ENCODE results near the gene RANBP1. TPM values are rescaled to one million over a fixed set of nuclear protein-coding genes. Genes with fewer than 3 reads are reported as not detected.

RANBP1 gene
- total RNA-seq, 3 donors from 2014 or later = 58.4 to 102 (median 66.0) TPM

GRCh38 chr22:20166703-20167102 lies 50.8 kb downstream of the RANBP1 start:
- intact Hi-C loops (cut with DNase I, micrococcal nuclease) = no loop called here
- Histone ChIP-seq H3K4me3 (no peak overlapping the region), H3K4me1 (ENCODE audit: low read depth) (no peaks in the 10 kb centered on the region), H3K36me3 (ENCODE audit: low read depth) (no peaks in the 10 kb centered on the region), H3K9me3 (no peaks in the 10 kb centered on the region)
- no peak for DNase-seq
- TF ChIP-seq, protein P1, sequence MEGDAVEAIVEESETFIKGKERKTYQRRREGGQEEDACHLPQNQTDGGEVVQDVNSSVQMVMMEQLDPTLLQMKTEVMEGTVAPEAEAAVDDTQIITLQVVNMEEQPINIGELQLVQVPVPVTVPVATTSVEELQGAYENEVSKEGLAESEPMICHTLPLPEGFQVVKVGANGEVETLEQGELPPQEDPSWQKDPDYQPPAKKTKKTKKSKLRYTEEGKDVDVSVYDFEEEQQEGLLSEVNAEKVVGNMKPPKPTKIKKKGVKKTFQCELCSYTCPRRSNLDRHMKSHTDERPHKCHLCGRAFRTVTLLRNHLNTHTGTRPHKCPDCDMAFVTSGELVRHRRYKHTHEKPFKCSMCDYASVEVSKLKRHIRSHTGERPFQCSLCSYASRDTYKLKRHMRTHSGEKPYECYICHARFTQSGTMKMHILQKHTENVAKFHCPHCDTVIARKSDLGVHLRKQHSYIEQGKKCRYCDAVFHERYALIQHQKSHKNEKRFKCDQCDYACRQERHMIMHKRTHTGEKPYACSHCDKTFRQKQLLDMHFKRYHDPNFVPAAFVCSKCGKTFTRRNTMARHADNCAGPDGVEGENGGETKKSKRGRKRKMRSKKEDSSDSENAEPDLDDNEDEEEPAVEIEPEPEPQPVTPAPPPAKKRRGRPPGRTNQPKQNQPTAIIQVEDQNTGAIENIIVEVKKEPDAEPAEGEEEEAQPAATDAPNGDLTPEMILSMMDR (IDR thresholded peaks at IDR 0.05) = no peak
- ATAC-seq = no peak

- no peak overlapping the region for H3K4me3 ChIP-seq
- intact Hi-C loops (cut with DNase I, micrococcal nuclease) = no loop called here
- H3K4me1 ChIP-seq (ENCODE audit: low read depth) = no peaks in the 10 kb centered on the region
- no peaks in the 10 kb centered on the region for H3K36me3 ChIP-seq (ENCODE audit: low read depth)
- TF ChIP-seq, protein P1 (IDR thresholded peaks at IDR 0.05) = no peak
- H3K9me3 ChIP-seq = no peaks in the 10 kb centered on the region
- no peak for ATAC-seq
- DNase-seq = no peak
These were observed 51.9 kb downstream of the RANBP1 start for GRCh38 chr22:20167643-20168322.

- no peak for ATAC-seq
- Histone ChIP-seq H3K36me3 (ENCODE audit: low read depth) (no peaks in the 10 kb centered on the region), H3K9me3 (no peaks in the 10 kb centered on the region), H3K4me1 (ENCODE audit: low read depth) (no peaks in the 10 kb centered on the region), H3K4me3 (no peak overlapping the region)
- intact Hi-C loops (cut with DNase I, micrococcal nuclease) = no loop called here
- TF ChIP-seq, protein P1 (IDR thresholded peaks at IDR 0.05) = no peak
- DNase-seq = no peak
These were observed 53.4 kb downstream of the RANBP1 start for GRCh38 chr22:20169253-20169822.

DNA sequence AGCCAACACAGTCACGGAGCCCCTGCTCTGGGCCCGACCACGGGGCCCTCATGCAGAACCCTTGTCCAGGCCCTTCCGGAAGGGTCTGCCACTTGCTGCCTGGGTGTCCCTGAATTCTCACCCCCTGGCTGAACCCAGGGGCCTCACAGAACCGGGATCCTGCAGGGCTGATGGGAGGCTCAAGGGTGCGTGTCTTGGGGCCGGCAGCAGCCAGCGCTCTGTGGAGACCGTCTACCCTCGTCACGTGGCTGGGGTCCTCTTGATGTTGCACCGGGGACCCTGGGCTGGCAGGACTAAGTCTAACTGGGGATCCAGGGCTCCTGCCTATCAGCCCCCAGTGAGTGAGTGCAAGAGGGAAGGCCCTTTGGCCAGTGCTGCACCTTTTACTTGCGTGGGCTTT lies 54.3 kb downstream of the RANBP1 start:
- H3K4me3 ChIP-seq = no peak overlapping the region
- ATAC-seq (no peak), DNase-seq (no peak)
- H3K9me3 ChIP-seq = no peaks in the 10 kb centered on the region
- intact Hi-C loops (cut with DNase I, micrococcal nuclease) = no loop called here
- H3K36me3 ChIP-seq (ENCODE audit: low read depth) = no peaks in the 10 kb centered on the region
- no peaks in the 10 kb centered on the region for H3K4me1 ChIP-seq (ENCODE audit: low read depth)
- TF ChIP-seq, protein P1 (IDR thresholded peaks at IDR 0.05) = no peak

GRCh38 chr22:20171288-20172140 lies 55.6 kb downstream of the RANBP1 start:
- Histone ChIP-seq H3K9me3 (no peaks in the 10 kb centered on the region), H3K4me1 (ENCODE audit: low read depth) (no peaks in the 10 kb centered on the region), H3K36me3 (ENCODE audit: low read depth) (no peaks in the 10 kb centered on the region), H3K4me3 (no peak overlapping the region)
- DNase-seq (no peak), ATAC-seq (no peak)
- intact Hi-C loops (cut with DNase I, micrococcal nuclease) = no loop called here
- TF ChIP-seq, protein P1 (IDR thresholded peaks at IDR 0.05) = no peak
